Vagina (tissue), 2 donors: ENCODE data around the gene COL25A1. TPM values are rescaled to one million over a fixed set of nuclear protein-coding genes. Genes with fewer than 3 reads are reported as not detected.

Source experiments
- DNase-seq, 2 donors: peaks; one replicate each; pipeline ENCODE4 v3.0.0-alpha.2; 2017; ENCODE audit errors: extremely low spot score in 2 of 2
- H3K27ac ChIP-seq: fragments of 200-600 bp; sonication (generic); one replicate; pipeline ENCODE4 v1.5.1; 2019
- H3K27me3 ChIP-seq: fragments of 200-600 bp; sonication (generic); one replicate; pipeline ENCODE4 v1.5.1; 2019
- H3K36me3 ChIP-seq, 2 donors: fragments of 200-600 bp; sonication (generic); one replicate each; pipeline ENCODE4 v1.5.1; 2017 to 2019
- H3K4me1 ChIP-seq: fragments of 200-600 bp; sonication (generic); one replicate; pipeline ENCODE4 v1.5.1; 2019
- H3K4me3 ChIP-seq, 2 donors: fragments of 200-600 bp; sonication (generic); 1 replicate in 1 of 2; 2 replicates in 1 of 2; pipeline ENCODE4 v1.5.1; 2016 to 2019
- H3K9me3 ChIP-seq: fragments of 200-600 bp; sonication (generic); one replicate; pipeline ENCODE4 v1.5.1; 2019
- CTCF ChIP-seq, 3 experiments: fragments of 450-650 bp in 2 of 3; fragments of 200-600 bp in 1 of 3; sonication (generic) in 1 of 3; IDR thresholded peaks; one replicate each; pipeline ENCODE4 v1.5.1; 2017 to 2019; ENCODE audit warnings: antibody characterized with exemption in 3 of 3, mild to moderate bottlenecking in 2 of 3, moderate library complexity in 2 of 3
- POLR2A ChIP-seq, 2 donors: fragments of 450-650 bp; IDR thresholded peaks; one replicate each; pipeline ENCODE4 v1.6.1; 2017; ENCODE audit warnings: antibody characterized with exemption in 2 of 2, mild to moderate bottlenecking in 2 of 2, moderate library complexity in 2 of 2
- POLR2AphosphoS5 ChIP-seq, 2 donors: sonication (generic); formaldehyde crosslinking; IDR thresholded peaks; one replicate each; pipeline ENCODE4 v1.9.0; 2017; ENCODE audit warnings: antibody characterized with exemption in 2 of 2, mild to moderate bottlenecking in 2 of 2, low read depth in 1 of 2; ENCODE audit not compliant: insufficient read depth in 1 of 2
- intact Hi-C: fragments of 100-400 bp; cut with DNase I; formaldehyde crosslinking; loops from one replicate; pipeline ENCODE4 v1.15.1; 2023
- total RNA-seq: library from RNA; depleted of rRNA; stranded (reverse); fragments of >200 nt; gene quantifications from one replicate; pipeline ENCODE4 v1.2.3, GENCODE V29; 2016

The COL25A1 gene
- total RNA-seq, 1 donor from 2014 or later = 0.49 TPM

- TF ChIP-seq POLR2AphosphoS5 (IDR thresholded peaks at IDR 0.05; ENCODE audit: insufficient read depth in 1 of 2, low read depth in 1 of 2) (no peak), POLR2A (IDR thresholded peaks at IDR 0.05) (no peak), CTCF (IDR thresholded peaks at IDR 0.05) (no peak)
- Histone ChIP-seq H3K36me3 (no peaks in the 10 kb centered on the region), H3K9me3 (no peaks in the 10 kb centered on the region), H3K27ac (no peak overlapping the region), H3K4me3 (no peak overlapping the region), H3K4me1 (no peaks in the 10 kb centered on the region), H3K27me3 (no peaks in the 10 kb centered on the region)
- intact Hi-C loops = no loop called here
- DNase-seq = no peak
Measured at GRCh38 chr4:109294468-109295020, 7.9 kb downstream of the COL25A1 start.

- no peak for DNase-seq
- H3K27me3 ChIP-seq = no peaks in the 10 kb centered on the region
- no peaks in the 10 kb centered on the region for H3K36me3 ChIP-seq
- H3K4me1 ChIP-seq = no peaks in the 10 kb centered on the region
- H3K4me3 ChIP-seq = no peak overlapping the region
- no peak for TF ChIP-seq POLR2AphosphoS5 (IDR thresholded peaks at IDR 0.05; ENCODE audit: insufficient read depth in 1 of 2, low read depth in 1 of 2)
- no peak for TF ChIP-seq POLR2A (IDR thresholded peaks at IDR 0.05)
- TF ChIP-seq CTCF (IDR thresholded peaks at IDR 0.05) = no peak
- H3K9me3 ChIP-seq = no peaks in the 10 kb centered on the region
- H3K27ac ChIP-seq = no peak overlapping the region
- intact Hi-C loops = no loop called here
Measured at GRCh38 chr4:109294006-109294405, 8.5 kb downstream of the COL25A1 start.

GRCh38 chr4:109291707-109292238, 10.7 kb downstream of the COL25A1 start:
- intact Hi-C loops = no loop called here
- Histone ChIP-seq H3K27ac (no peak overlapping the region), H3K9me3 (no peaks in the 10 kb centered on the region), H3K27me3 (no peaks in the 10 kb centered on the region), H3K4me3 (no peak overlapping the region), H3K4me1 (no peaks in the 10 kb centered on the region), H3K36me3 (no peaks in the 10 kb centered on the region)
- no peak for DNase-seq
- no peak for TF ChIP-seq CTCF (IDR thresholded peaks at IDR 0.05)
- TF ChIP-seq POLR2AphosphoS5 (IDR thresholded peaks at IDR 0.05; ENCODE audit: insufficient read depth in 1 of 2, low read depth in 1 of 2) = no peak
- TF ChIP-seq POLR2A (IDR thresholded peaks at IDR 0.05) = no peak

- H3K9me3 ChIP-seq = no peaks in the 10 kb centered on the region
- H3K27ac ChIP-seq = no peak overlapping the region
- no peaks in the 10 kb centered on the region for H3K36me3 ChIP-seq
- no peaks in the 10 kb centered on the region for H3K27me3 ChIP-seq
- H3K4me3 ChIP-seq = no peak overlapping the region
- H3K4me1 ChIP-seq = no peaks in the 10 kb centered on the region
- intact Hi-C loops = no loop called here
- TF ChIP-seq CTCF (IDR thresholded peaks at IDR 0.05) (no peak), POLR2AphosphoS5 (IDR thresholded peaks at IDR 0.05; ENCODE audit: insufficient read depth in 1 of 2, low read depth in 1 of 2) (no peak), POLR2A (IDR thresholded peaks at IDR 0.05) (no peak)
- no peak for DNase-seq
Measured at GRCh38 chr4:109290918-109291317, 11.5 kb downstream of the COL25A1 start.

GRCh38 chr4:109278594-109279031, 23.8 kb downstream of the COL25A1 start:
- H3K27me3 ChIP-seq = no peaks in the 10 kb centered on the region
- H3K9me3 ChIP-seq = no peaks in the 10 kb centered on the region
- intact Hi-C loops = no loop called here
- no peaks in the 10 kb centered on the region for H3K4me1 ChIP-seq
- H3K27ac ChIP-seq = no peak overlapping the region
- DNase-seq = no peak
- no peak overlapping the region for H3K4me3 ChIP-seq
- no peaks in the 10 kb centered on the region for H3K36me3 ChIP-seq
- TF ChIP-seq POLR2A (IDR thresholded peaks at IDR 0.05) (no peak), POLR2AphosphoS5 (IDR thresholded peaks at IDR 0.05; ENCODE audit: insufficient read depth in 1 of 2, low read depth in 1 of 2) (no peak), CTCF (IDR thresholded peaks at IDR 0.05) (no peak)
